ENCODE results near the gene TANGO6.

The TANGO6 gene

DNA sequence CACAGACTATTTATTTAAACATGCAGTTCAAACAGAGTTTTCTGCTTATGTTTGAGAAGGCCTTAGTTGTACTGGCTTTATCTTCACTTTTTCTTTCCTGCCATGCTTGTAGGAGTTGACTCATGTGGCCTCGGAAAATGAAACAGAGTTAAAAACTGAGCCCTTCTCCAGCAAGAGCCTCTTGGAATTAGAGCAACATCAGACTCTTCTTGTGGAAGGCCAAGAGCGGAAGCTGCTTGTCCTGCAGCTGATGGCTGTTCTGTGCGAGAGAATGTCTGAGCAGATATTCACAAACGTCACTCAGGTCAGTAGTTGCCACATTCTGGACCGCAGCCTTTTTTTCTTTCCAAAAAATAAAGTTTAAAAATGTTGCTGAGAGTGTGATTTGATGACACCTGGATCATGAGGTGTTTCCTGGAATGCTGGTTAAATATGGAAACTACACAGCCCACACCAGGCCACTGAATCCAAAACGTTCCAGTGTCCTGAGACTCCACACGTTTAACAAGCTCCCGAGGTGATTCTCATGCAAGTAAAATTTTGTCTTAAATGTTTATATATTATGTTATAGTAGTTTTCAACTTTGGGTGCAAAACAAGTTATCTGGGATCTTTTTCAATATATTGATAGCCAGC, 65.9 kb downstream of the TANGO6 start:
- no peak for DNase-seq (ENCODE audit: low spot score)

DNA sequence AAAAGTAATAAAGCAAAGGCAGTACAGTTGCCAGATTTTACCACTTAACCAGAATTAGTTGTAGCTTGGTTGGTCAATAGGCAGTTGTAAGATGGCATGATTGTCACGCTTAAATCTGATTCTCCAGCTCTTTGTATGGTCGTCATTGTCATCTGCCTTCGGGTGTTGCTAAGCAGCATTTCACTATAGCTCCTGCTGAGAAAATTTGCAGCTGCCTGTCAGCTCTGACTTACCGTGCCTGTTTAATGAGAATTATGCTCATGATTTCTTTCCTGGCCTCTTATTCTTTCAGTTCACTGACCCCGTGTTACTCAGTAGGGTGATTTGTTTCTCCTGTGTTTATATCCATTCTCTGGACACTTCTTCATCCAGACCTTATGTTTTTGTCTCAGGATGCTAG, 66.7 kb downstream of the TANGO6 start:
- DNase-seq (ENCODE audit: low spot score): no peak

DNA sequence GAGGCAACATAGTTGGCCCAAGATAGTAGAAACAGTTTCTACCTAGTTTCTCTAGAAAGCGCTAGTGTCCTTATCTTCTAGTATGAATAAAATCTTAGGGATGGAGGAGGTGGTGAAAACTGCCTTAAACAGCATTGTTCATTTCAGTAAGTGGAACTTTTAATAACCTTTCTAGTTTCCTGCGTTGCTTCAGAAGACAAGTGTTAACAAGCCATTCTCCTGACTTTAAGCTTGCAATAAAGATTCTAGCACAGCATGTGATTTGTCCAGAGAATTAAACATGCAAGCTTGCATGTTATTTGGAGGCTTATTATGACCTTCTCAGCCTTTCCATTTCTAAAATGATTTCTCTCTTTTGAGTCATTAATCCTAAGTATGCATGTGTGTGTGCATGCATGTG, 72.3 kb downstream of the TANGO6 start:
- DNase-seq (ENCODE audit: low spot score): no peak

DNA sequence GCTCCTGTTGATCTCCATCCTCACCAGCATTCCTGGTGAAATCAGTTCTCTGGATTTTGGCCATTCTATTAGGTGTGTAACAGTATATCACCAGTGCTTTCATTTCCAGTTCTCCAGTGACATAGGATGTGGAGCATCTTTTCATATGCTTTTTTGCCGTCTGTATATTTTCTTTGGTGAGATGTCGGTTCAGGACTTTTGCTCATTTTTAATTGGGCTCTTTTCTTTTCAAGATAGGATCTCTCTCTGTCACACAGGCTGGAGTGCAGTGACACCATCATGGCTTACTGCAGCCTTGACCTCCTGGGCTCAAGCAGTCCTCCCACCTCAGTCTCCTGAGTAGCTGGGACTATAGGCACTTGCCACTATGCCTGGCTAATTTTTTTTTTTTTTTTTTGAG, 74.2 kb downstream of the TANGO6 start:
- no peak for DNase-seq (ENCODE audit: low spot score)

DNA sequence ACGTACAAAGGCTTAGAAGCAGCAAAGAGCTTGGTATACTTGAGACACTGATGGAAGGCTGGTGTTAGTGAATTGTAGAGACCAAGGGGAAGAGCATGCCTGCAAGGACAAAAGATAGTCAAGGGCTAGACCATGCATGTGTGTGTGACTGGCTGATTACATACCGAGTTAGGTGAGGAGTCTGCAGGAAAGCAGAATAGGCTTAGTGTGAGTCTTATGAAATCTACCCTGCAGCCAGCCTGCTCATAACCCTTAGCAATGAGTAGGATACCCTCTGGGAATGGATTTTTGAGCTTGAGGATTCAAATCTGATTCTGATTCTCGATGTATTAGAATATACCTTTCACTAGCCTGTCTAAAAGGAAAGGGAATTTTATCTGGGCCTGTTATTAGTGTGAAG, 77.0 kb downstream of the TANGO6 start:
- no peak for DNase-seq (ENCODE audit: low spot score)

DNA sequence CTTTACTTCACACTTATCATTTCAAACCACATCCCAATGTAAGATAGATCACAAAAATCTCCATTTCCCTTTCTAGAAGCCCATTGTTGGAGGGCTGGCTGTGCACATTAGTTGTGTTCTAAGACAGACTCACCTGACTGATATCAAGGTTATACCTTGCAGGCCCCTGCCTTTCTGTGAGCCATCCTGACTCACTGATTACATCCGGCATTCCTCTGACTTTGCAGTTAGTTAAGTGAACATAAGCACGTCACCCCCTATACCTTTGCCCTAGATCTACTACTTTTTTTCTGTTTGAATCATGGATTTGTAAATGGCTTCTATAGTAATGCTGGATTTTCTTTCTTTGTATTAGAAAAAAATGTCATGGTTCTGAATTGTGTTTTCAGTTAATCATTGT, 78.3 kb downstream of the TANGO6 start:
- no peak for DNase-seq (ENCODE audit: low spot score)

DNA sequence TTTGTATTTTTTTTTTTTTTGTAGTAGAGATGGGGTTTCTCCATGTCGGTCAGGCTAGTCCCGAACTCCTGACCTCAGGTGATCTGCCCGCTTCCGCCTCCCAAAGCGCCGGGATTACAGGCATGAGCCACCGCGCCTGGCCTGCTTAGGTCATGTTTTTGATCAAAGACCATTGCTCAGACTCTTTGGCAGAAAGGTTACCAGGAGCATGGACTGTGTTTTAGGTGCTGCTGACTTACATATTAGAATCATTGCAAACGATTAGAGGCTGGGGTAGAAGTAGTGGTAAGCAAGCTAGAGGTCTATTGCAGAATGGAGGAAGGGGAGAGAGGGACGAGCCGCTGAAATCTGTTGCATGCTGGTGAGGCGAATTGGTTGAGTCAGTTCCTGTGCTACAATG, 79.8 kb downstream of the TANGO6 start:
- DNase-seq (ENCODE audit: low spot score): no peak

DNA sequence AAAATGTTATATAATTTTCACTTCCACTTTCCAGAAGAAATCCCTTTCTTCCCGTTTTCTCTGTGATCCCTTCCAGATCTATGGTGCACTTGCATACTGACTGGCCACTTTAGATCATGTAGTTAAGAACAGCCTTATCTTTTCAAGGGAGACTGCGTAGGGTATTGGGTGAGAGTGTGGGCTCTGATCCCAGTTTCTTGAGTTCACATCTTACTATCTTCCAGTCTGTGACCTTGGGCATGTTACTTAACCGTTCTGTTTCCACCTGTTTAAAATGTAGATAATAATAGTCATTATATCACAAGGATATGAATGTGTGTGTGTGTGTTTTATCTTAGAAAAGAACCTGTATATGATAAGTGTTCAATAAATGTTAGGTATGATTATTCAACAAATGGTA, 83.7 kb downstream of the TANGO6 start:
- DNase-seq (ENCODE audit: low spot score): no peak

DNA sequence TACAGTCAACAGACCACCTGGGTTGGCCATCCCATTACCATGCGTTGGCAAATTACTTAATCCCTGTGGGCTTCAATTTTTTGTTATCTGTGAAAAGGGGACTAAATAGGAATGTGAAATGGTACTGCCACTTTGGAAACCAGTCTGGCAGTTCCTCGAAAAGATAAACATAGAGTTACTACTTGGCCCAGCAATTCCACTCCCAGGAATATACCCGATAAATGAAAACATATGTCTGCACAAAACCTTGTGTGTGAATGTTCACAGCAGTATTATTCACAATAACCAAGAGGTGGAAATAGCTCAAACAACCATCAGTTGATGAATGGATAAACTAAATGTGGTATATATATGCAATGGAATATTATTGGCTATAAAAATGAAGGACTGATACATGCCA, 87.9 kb downstream of the TANGO6 start:
- DNase-seq (ENCODE audit: low spot score): no peak

DNA sequence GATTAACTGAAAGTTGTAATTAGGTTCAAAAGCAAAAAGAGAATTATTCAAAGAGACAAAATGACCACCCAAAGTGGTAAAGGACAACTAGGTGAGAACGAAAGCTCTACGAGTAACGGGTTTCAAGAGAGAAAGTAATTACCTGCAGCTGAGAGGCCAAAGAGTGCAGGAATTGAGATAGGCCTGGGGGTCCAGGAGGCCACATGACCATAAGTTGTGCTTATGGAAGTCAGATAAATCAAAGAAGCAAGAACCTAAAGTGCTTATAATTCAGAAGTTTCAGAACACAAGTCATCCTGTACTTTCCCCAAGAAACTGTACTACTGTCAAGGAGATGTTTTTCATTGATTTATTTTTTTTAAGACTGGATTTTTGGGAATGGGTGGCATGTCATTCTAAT, 91.1 kb downstream of the TANGO6 start:
- DNase-seq (ENCODE audit: low spot score): no peak

DNA sequence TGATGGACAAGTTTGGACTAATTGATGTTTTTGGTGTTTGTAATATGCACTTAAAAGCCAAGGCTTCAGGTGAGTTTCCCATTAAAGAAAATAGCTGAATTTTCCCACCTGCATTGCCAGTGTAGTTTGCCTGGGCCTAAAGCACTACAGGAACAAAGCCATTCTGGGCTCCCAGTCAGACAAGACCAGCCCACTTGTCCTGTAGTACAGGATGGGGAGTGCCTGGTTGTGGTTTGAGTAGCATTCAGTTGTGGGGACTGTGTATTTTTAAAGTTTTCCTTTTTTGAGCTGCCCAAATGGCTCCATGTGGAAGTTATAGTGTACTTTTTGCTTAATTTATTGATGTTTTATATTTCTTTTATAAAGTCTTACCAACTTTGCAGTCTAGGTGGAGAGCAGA, 91.7 kb downstream of the TANGO6 start:
- DNase-seq (ENCODE audit: low spot score): no peak

DNA sequence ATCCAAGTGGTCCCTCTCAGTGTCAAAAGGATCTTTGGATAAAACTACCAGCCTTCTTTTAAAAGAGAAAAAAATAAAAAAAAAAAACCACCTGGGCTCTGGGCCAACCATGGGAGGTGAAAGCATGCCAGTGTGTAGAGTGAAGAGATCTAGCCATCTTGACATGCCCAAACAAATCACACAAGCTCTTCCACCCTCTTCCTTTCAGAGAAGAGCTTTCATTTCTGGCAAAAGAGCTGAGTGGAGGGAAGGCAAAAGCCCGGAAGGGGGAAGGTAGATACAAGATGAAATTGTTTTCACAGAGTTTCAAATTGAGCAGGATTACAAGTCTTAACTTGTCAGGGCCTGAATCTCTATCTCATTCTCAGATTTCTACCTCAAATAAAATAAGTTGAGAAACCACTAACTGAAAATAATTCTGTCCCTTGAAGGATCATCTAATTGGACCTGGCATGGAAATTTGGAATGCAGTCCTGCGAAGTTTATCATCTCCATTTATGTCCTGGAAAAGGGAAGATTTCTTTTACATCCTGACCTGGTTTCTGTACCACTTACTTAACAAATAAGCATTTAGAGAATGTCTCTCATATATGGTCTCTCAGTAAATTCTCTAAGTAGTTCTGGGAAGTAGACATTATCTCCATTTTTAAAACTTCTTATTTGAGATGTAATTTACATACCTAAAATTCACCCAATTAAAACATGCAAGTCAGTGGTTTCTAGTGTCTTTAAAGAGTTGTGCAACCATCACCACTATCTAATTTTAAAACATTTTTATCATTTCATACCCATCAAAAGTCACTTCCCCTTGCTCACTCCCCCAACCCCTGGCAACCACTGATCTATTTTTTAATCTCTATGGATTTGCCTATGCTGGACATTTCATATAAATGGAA, 93.7 kb downstream of the TANGO6 start:
- DNase-seq (ENCODE audit: low spot score): no peak

DNA sequence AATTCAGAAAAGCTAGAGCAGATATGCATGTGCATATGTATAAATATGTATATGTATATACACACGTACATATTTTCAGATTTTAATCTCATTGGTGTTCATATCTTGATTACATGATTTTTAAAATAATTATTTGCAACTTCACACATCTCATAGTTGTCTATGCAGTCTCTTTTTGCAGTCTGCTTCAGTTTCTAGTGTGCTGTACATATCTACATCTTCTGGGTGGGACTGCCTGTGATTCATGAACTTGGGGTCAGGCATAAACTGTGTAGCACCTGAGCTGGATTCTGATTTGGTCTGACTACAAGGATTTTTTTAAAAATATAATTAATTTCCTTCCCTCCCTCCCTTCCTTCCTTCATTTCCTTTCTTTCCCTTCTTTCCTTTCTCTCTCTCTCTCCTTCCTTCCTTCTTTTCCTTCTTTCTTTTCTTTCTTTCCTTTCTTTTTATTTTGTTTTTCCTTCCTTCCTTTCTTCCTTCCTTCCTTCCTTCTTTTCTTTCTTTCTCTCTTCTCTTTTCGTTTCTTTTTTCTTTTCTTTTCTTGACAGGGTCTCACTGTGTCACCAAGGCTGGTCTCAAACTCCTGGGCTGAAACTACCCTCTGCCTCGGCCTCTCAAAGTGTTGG, 96.5 kb downstream of the TANGO6 start:
- no peak for DNase-seq (ENCODE audit: low spot score)

DNA sequence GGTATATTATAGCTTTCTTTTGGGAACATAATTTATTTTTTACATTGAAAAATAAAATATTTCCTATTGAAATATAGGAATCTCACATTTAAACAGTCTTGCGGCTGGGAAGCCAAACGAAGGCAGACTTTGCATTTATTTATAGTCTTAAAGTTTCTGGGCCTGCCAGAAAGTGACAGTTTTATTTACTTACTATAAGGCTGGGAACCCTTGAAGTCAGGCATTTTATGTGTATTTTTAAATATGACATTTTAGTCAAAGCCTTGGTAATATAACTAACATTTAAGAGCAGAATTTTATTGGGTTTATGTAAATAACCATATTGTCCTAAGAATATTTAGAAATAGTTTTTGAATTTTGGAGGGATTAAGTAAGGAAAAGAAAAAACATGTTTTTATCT, 97.5 kb downstream of the TANGO6 start:
- no peak for DNase-seq (ENCODE audit: low spot score)

DNA sequence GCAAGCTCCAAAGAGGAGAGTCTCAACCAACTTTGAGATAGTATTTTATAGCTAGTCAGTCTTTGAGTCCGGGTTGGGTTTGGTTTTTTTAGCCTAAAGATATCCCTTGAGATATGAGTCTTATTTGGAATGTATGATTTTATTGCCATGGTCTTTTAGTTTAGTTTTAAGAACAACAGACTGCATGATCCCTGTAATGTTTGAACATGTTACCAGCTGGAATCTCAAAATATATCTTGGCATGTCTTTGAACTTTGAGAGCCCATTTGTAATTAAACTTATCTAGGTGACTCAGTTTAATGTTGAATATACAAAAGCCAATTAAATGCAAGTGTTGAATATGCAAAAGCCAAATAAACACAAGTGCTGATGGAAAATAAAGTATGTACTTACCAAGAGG, 100.6 kb downstream of the TANGO6 start:
- DNase-seq (ENCODE audit: low spot score): no peak

DNA sequence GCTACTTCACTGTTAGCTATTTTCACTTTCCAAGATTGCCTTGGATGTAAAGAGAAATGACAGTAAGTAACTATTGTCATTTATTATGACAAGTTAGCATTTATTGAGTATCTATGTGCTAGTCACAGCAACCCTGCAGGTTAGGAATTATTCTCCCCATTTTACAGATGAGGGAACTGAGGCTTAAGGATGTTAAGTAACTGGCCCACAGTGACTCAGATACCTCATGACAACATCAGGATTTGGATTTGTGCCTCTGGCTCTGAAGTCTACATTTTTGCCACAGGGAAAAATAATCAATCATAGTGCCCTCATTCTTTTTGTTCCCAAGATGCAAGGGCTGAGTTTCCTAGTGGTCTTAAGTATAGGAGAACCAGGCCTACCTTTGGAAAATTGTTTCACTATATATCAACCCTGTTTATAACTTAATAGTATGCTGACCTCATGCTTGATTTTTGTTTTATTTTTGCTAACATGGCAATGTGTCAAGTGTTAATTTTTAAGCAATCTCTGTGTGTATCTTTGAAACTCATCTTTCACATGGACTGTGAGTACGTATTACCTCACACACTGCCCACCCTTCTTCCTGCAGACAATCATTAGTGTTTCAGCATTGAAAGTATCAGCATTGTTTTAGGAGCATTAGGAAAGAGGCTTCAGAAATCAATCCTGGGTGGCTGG, 105.0 kb downstream of the TANGO6 start:
- DNase-seq (ENCODE audit: low spot score): no peak

DNA sequence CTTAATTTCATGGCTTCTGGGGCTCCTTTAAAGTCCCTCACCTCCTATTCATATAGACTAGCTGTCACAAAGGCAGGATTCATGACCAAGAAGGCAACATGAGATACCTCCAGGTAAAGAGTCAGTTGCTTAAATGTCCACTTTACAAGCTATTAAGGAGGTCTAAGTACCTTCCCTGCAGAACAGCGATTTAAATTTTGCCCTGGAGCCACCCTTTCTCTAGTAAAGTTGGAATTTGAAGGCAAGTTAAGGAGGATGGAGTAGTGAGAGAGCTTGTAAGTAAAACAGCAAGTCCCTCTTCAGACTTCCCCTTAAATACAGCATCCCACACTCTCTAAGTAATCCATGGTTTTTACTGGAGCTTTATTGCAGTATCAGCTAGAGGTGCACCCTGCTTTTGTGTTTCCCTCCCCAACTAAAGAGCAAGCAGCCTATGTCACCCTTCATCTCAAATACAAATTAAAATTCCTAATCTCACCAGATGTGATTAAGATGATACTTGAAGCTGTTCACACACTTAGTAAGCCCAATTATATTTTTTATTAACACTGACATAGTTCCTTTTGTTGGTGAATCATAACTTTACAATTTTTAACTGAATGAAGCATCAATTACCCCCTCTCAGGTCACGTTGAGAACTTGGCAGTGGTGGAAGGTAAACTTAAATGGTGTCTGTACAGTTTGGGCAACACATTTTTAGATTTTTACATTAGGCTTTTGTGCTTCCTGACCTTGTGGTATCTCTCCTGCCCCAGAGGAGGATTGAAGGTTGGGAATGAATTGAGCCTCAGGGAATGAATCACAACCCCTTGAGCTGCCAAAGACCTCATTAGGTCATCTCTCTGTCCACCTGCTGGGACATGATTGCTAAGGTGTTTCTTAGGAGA, 108.9 kb downstream of the TANGO6 start:
- DNase-seq (ENCODE audit: low spot score): no peak

DNA sequence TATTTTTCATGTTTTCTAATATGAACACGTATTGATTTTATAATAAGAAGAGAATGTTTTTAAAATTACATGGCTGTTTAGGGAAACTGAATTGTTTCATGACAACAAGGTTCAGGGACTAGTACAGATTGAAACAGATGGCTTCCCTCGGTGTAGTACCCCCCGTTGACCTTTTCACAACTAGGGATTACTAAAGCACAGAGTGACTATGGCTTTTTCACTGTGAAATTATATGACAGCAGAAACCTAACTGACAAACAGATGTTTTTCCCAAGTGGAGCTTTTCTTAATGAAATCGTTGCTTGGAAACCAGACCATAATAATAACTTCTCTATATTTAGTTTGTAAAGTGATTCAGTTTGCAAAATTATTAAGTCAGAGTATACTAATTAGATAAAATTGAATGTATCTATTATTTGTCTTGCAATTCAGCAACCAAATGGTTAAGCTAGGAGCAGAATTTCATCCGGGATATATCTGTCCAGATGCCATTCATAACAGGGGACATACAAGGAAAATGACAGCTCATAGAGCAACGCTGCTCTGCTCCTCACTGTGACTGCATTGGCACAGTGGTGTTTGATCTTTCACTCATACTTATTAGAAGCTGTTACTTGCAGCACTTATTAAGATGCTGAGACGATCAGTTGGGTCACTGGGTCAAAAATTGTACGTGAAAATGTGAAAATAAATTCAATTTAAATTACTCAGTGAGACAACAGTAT, 111.7 kb downstream of the TANGO6 start:
- DNase-seq (ENCODE audit: low spot score): no peak

DNA sequence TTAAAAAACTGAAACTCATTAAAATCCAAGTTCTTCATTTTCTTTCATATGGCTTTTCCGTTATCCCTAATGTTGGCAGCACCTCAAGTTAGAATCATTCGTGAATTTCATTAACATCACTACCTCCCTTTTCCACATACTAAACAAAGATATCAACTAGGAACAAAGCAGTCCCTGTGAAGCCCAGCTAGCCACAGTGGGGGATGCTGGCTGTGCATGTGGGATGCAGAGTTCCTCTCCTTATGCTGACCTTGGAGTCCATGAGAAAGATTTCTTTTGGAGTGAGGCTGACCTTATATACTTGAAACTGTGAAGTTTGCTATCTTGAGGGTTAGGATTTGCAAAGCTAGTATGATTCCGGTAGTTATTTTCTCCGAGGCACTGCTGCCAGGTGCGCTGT, 117.6 kb downstream of the TANGO6 start:
- no peak for DNase-seq (ENCODE audit: low spot score)

DNA sequence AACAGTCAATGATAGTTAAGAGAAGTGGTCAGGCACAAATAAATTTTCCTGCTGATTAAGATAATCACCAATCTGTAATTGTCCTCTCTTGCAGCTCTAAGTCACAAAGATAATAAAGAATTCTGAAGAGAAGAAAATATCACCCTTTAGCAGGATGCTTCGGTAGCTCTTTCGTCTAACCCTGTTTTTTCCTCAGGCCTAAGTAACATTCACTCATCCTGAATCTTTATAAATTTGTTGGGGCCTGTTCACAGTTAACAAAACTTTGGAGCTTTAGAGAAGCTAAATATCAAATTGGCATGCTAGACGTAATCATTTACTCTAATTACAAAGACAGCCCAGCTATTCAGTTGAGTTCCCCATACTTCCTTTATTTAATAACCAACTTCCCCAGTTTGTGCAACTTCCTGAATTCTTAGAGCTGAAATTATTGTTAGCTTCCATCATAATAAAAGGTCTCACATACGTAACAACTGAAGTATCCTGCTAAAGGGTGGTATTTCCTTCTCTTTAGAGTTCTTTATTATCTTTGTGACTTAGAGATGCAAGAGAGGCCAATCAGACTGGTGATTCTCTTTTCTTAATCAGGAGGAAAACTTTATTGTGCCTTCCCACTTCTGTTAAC, 118.6 kb downstream of the TANGO6 start:
- no peak for DNase-seq (ENCODE audit: low spot score)

DNA sequence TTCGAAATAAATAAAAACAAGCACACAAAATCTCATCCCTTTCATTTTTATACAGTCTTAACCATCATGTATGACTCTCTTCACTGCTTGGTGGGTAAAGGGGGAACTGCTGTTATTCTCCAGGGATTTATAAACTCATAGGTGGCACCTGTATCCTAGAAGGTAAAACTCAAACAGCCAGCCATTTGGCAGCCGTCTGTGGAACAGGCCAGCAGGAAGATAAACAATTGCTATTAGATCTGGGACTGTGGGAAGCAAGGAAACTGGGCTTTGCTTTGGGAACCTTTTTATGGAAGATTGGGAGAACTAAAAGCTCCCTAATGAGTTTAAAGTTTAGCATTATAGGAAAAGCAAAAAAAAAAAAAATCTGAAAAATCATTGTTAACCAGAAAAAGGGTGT, 126.0 kb downstream of the TANGO6 start:
- DNase-seq (ENCODE audit: low spot score): no peak
